GM10248 (cell line): ENCODE data around the gene ZZZ3.

Experiments
- CTCF ChIA-PET: fragments of 300-600 bp; sonication (Branson Sonifier 250); formaldehyde crosslinking; extraction: SDS; loops from one replicate; lab custom pipeline; 2021; ENCODE audit warnings: antibody characterized with exemption; lab: Yijun Ruan, JAX
- POLR2A ChIA-PET: fragments of 350-650 bp; sonication (Branson Sonifier 250); formaldehyde crosslinking; extraction: SDS; loops from one replicate; lab custom pipeline; 2020; ENCODE audit warnings: antibody characterized with exemption; lab: Yijun Ruan, JAX
- DNase-seq: peaks from one replicate; pipeline ENCODE4 v3.0.0; 2012; ENCODE audit errors: extremely low spot score
- TF ChIP-seq, protein P1 (sequence below): IDR thresholded peaks from 2 replicates; pipeline ENCODE4 v1.5.1; 2012; ENCODE audit warnings: mild to moderate bottlenecking, low read depth; ENCODE audit errors: extremely low read depth, missing control alignments, control extremely low read depth

Gene ZZZ3

DNA sequence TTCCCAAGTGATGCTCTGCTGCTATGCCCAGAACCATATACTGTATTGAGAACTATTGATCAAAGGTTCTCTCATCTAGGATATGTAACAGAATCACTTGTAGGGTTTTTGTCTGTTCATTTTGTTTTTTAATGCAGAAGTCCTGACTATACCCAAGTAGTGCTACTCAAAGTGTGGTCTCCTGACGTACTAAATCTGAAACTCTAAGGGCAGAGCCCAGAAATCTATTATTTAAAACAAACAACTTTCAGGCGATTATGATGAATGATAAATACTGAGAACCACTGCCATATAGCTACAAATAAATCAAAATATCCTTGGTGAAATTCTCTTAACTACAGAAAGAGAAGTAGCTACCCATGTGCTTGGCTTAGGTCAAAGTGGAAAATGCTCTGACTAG lies 10.1 kb downstream of the ZZZ3 start:
- POLR2A ChIA-PET, result no interaction called here
- DNase-seq, result no peak
- CTCF ChIA-PET, result interaction anchor here (2.0 to 3.3 kb wide), 3 partner anchors 8 to 13 kb away, joined by 7 to 15 read pairs (median 11); partner anchors contain the start of gene ZZZ3
- TF ChIP-seq, protein P1, sequence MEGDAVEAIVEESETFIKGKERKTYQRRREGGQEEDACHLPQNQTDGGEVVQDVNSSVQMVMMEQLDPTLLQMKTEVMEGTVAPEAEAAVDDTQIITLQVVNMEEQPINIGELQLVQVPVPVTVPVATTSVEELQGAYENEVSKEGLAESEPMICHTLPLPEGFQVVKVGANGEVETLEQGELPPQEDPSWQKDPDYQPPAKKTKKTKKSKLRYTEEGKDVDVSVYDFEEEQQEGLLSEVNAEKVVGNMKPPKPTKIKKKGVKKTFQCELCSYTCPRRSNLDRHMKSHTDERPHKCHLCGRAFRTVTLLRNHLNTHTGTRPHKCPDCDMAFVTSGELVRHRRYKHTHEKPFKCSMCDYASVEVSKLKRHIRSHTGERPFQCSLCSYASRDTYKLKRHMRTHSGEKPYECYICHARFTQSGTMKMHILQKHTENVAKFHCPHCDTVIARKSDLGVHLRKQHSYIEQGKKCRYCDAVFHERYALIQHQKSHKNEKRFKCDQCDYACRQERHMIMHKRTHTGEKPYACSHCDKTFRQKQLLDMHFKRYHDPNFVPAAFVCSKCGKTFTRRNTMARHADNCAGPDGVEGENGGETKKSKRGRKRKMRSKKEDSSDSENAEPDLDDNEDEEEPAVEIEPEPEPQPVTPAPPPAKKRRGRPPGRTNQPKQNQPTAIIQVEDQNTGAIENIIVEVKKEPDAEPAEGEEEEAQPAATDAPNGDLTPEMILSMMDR, result no peak

- DNase-seq, result no peak
- CTCF ChIA-PET, result interaction anchor here (2.0 to 3.3 kb wide), 3 partner anchors 8 to 13 kb away, joined by 7 to 15 read pairs (median 11); partner anchors contain the start of gene ZZZ3
- POLR2A ChIA-PET, result no interaction called here
- TF ChIP-seq, protein P1, result no peak
These were observed 10.6 kb downstream of the ZZZ3 start for GRCh38 chr1:77671836-77672235.

DNA sequence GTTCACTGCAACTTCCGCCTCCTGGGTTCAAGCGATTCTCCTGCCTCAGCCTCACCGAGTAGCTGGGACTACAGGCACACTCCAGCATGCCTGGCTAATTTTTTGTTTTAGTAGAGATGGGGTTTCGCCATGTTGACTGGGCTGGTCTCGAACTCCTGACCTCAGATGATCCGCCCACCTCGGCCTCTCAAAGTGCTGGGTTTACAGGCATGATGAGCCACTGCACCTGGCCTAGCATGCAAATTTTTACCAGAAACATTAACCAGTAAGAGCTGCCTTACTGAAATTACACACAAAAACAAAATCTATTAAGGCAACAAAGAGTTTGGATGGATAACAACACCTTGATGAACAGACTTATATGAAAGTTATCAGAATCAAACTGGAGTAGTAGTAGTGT lies 12.1 kb downstream of the ZZZ3 start:
- TF ChIP-seq, protein P1, result no peak
- ChIA-PET CTCF (interaction anchor here (1.2 kb wide), 2 partner anchors 13 to 14 kb away, joined by 3 to 5 read pairs; partner anchors contain the start of gene ZZZ3), POLR2A (no interaction called here)
- no peak for DNase-seq

GRCh38 chr1:77668924-77669449 lies 13.5 kb downstream of the ZZZ3 start:
- CTCF ChIA-PET, result interaction anchor here (1.0 to 2.1 kb wide), 6 partner anchors 9 to 333 kb away, joined by 3 to 7 read pairs (median 3); no protein-coding TSS in a partner anchor
- POLR2A ChIA-PET, result no interaction called here

DNA sequence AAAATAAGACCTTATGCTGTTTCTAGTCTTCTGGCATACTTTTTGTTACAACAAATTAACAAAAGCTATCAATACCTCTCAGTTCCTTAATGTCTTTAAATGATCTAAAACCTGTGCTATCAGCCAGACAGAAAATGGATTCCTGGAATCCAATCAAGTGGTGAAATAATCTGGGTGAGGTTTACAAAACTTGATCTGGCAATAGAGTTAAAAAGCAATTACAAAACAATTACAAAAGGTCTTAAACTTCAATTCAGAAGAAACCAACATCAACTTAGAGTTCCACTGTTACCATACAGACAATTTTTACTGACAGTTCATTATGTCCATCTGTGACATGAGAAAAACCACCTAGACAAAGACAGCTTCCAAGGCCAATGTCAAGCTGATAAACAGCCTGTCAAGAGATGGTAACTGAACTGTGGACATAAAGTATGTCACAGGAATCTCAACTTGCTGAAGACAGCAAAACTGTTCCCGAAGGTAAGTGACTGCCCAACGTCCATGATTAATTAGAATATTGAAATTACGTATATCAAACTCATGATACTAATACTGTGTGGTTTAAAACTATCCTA lies 17.4 kb downstream of the ZZZ3 start:
- POLR2A ChIA-PET, result no interaction called here
- CTCF ChIA-PET, result interaction anchor here (1.0 to 2.3 kb wide), 2 partner anchors 8 to 18 kb away, joined by 3 to 11 read pairs; no protein-coding TSS in a partner anchor
- TF ChIP-seq, protein P1, result no peak
- no peak for DNase-seq

More at GRCh38 chr1:77668924-77669449, 13.5 kb downstream of the ZZZ3 start:
- no peak for DNase-seq
- TF ChIP-seq, protein P1, result no peak

DNA sequence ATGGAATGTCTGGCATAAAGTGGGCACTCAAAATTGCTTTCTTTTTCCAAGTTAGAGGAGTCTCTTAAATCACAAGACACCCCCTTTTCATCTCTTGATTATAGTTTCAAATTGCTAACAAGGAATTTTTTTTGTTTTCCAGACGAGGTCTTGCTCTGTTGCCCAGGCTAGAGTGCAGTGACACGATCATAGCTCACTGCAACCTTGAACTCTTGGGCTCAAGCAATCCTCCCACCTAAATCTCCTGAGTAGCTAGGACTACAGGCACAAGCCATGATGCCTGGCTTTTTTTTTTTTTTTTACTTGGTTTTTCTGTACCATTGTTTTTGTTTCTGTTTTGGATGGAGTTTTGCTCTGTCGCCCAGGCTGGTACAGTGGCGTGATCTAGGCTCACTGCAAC lies 20.8 kb downstream of the ZZZ3 start:
- ChIA-PET POLR2A (interaction anchor here (0.6 kb wide), 1 partner anchor 324 kb away, joined by 3 read pairs; no protein-coding TSS in a partner anchor), CTCF (no interaction called here)
- DNase-seq, result no peak
- TF ChIP-seq, protein P1, result no peak
